Loucy (cell line): ENCODE data around the gene PRR35.

ENCODE experiments used
- H2AFZ ChIP-seq: fragments of 200-600 bp; sonication (generic); 2 replicates; pipeline ENCODE4 v1.6.0; 2016; ENCODE audit warnings: antibody characterized with exemption, mild to moderate bottlenecking, low read length, moderate library complexity
- H3F3A ChIP-seq: fragments of 200-600 bp; 2 replicates; pipeline ENCODE4 v1.6.0; 2016; ENCODE audit warnings: antibody characterized with exemption, low read depth, mild to moderate bottlenecking
- H3K27me3 ChIP-seq: fragments of 200-600 bp; sonication (generic); 2 replicates; pipeline ENCODE4 v1.6.1; 2014; ENCODE audit warnings: low read length, mild to moderate bottlenecking; ENCODE audit not compliant: insufficient read depth, poor library complexity, severe bottlenecking
- H3K36me3 ChIP-seq: fragments of 200-600 bp; sonication (generic); 2 replicates; pipeline ENCODE4 v1.6.1; 2016; ENCODE audit warnings: low read length; ENCODE audit not compliant: insufficient read depth
- H3K4me1 ChIP-seq: fragments of 200-600 bp; sonication (generic); 2 replicates; pipeline ENCODE4 v1.5.1; 2014; ENCODE audit warnings: low read length, mild to moderate bottlenecking; ENCODE audit not compliant: insufficient read depth, poor library complexity, severe bottlenecking
- H3K4me2 ChIP-seq: fragments of 200-600 bp; sonication (generic); 2 replicates; pipeline ENCODE4 v1.6.0; 2014; ENCODE audit warnings: antibody characterized with exemption, low read length, low read depth, mild to moderate bottlenecking; ENCODE audit not compliant: poor library complexity, severe bottlenecking
- H3K4me3 ChIP-seq: fragments of 200-600 bp; sonication (generic); 2 replicates; pipeline ENCODE4 v1.5.1; 2014; ENCODE audit warnings: low read length, mild to moderate bottlenecking, mixed read lengths; ENCODE audit not compliant: poor library complexity, severe bottlenecking
- H3K79me2 ChIP-seq: fragments of 200-600 bp; sonication (generic); 2 replicates; pipeline ENCODE4 v1.6.1; 2014; ENCODE audit warnings: low read length; ENCODE audit not compliant: insufficient read depth
- H3K9ac ChIP-seq: fragments of 200-600 bp; sonication (generic); 2 replicates; pipeline ENCODE4 v1.6.0; 2014; ENCODE audit warnings: mild to moderate bottlenecking, low read depth, low read length, moderate library complexity; ENCODE audit not compliant: poor library complexity, severe bottlenecking
- H3K9me2 ChIP-seq: fragments of 200-600 bp; sonication (generic); replicated peaks from 2 replicates; pipeline ENCODE4 v1.6.1; 2016; ENCODE audit warnings: low read depth, low read length, mixed read lengths
- H3K9me3 ChIP-seq: fragments of 200-600 bp; sonication (generic); 2 replicates; pipeline ENCODE4 v1.6.1; 2014; ENCODE audit warnings: mild to moderate bottlenecking, antibody characterized with exemption, low read length, low read depth; ENCODE audit not compliant: insufficient read depth
- H4K20me1 ChIP-seq: fragments of 200-600 bp; sonication (generic); 2 replicates; pipeline ENCODE4 v1.6.0; 2014; ENCODE audit warnings: antibody characterized with exemption, low read length, mild to moderate bottlenecking; ENCODE audit not compliant: insufficient read depth, poor library complexity, severe bottlenecking
- CTCF ChIP-seq: fragments of 200-600 bp; sonication (generic); conservative IDR thresholded peaks from 2 replicates; pipeline ENCODE4 v1.5.1; 2014; ENCODE audit warnings: mild to moderate bottlenecking, antibody characterized with exemption, low read length
- EZH2phosphoT487 ChIP-seq: fragments of 200-600 bp; IDR thresholded peaks from 2 replicates; pipeline ENCODE4 v1.6.1; 2018; ENCODE audit warnings: antibody characterized with exemption, mild to moderate bottlenecking, moderate library complexity, borderline replicate concordance

PRR35 gene

GRCh38 chr16:606656-607307 lies 46.6 kb downstream of the PRR35 start:
- H3K9me3 ChIP-seq, result no peaks in the 10 kb centered on the region
- H3F3A ChIP-seq, result no peaks in the 10 kb centered on the region
- H3K4me2 ChIP-seq, result no peak overlapping the region
- no peaks in the 10 kb centered on the region for H3K9me2 ChIP-seq
- H3K4me3 ChIP-seq, result no peak overlapping the region
- H2AFZ ChIP-seq, result no peak overlapping the region
- no peak for TF ChIP-seq CTCF
- no peak for TF ChIP-seq EZH2phosphoT487
- H3K4me1 ChIP-seq, result no peaks in the 10 kb centered on the region
- H4K20me1 ChIP-seq, result no peaks in the 10 kb centered on the region
- H3K36me3 ChIP-seq, result no peaks in the 10 kb centered on the region
- no peaks in the 10 kb centered on the region for H3K27me3 ChIP-seq
- 0 out of 2 replicates have a peak, but pooled peaks cover 2% of the 10 kb centered on the region for H3K79me2 ChIP-seq
- no peak overlapping the region for H3K9ac ChIP-seq

DNA sequence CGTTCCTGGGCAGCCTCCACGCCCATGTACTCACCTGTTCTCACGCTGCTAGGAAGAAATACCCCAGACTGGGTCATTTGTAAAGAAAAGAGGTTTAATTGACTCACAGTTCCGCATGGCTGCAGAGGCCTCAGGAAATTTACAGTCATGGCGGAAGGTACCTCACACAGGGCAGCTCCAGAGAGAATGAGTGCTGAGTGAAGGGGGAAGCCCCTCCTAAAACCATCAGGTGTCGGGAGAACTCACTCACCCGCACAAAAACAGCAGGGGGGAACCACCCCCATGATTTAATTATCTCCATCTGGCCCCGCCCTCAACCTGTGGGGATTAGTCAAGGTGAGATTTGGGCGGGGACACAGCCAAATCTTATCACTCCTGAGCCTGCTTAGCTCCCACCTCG lies 47.8 kb downstream of the PRR35 start:
- Histone ChIP-seq H3K36me3 (no peaks in the 10 kb centered on the region), H4K20me1 (no peaks in the 10 kb centered on the region), H3K4me1 (no peaks in the 10 kb centered on the region), H2AFZ (no peak overlapping the region), H3K4me3 (no peak overlapping the region), H3K9ac (no peak overlapping the region), H3K79me2 (0 out of 2 replicates have a peak, but pooled peaks cover 2% of the 10 kb centered on the region), H3K9me3 (no peaks in the 10 kb centered on the region), H3F3A (no peaks in the 10 kb centered on the region), H3K27me3 (no peaks in the 10 kb centered on the region), H3K4me2 (no peak overlapping the region), H3K9me2 (no peaks in the 10 kb centered on the region)
- no peak for TF ChIP-seq EZH2phosphoT487
- TF ChIP-seq CTCF, result no peak

DNA sequence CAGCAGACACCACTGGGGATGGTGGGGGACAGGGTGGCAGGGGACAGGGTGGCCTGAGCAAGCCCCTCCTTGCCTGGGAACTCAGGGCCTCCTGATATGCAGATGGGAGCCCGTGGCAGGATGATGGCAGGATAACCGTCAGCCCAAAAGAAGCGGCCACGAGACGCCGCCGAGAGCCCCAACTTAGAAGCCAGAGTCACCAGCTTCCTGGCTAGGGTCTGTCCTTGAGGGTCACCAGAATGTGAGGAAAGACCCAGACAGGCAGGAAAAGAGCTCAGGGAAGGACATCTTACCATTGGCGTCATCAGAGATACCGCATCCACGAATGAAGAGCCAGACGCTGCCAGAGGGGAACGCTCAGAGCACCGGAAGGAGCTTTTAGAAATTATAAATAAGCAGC lies 49.1 kb downstream of the PRR35 start:
- Histone ChIP-seq H3K4me3 (no peak overlapping the region), H3K4me1 (no peaks in the 10 kb centered on the region), H3K27me3 (no peaks in the 10 kb centered on the region), H3K4me2 (no peak overlapping the region), H3K9ac (no peak overlapping the region), H3K9me3 (no peaks in the 10 kb centered on the region), H4K20me1 (no peaks in the 10 kb centered on the region), H3K36me3 (no peaks in the 10 kb centered on the region), H3K79me2 (0 out of 2 replicates have a peak, but pooled peaks cover 2% of the 10 kb centered on the region), H3K9me2 (no peaks in the 10 kb centered on the region), H2AFZ (no peak overlapping the region), H3F3A (no peaks in the 10 kb centered on the region)
- no peak for TF ChIP-seq CTCF
- no peak for TF ChIP-seq EZH2phosphoT487
